Fibroblast of the conjunctiva (primary cell): ENCODE measurements around the gene AHCYL1.
"Not testable (repeated sequence)": the region's sequence is repeated elsewhere in the genome, so short reads cannot be mapped to it uniquely, and the experiment has no call there.

Experiments used
- DNase-seq: peaks from one replicate; pipeline ENCODE4 v3.0.0-alpha.2; 2010; ENCODE audit warnings: low read depth

Gene AHCYL1

GRCh38 chr1:109984456-109985246 lies at the start of gene AHCYL1:
Gene AHCYL1 (plus strand): TSS chr1:109984765. CDS start chr1:109985053, 288 bp downstream.
- peak; percentile 98 for DNase-seq

DNA sequence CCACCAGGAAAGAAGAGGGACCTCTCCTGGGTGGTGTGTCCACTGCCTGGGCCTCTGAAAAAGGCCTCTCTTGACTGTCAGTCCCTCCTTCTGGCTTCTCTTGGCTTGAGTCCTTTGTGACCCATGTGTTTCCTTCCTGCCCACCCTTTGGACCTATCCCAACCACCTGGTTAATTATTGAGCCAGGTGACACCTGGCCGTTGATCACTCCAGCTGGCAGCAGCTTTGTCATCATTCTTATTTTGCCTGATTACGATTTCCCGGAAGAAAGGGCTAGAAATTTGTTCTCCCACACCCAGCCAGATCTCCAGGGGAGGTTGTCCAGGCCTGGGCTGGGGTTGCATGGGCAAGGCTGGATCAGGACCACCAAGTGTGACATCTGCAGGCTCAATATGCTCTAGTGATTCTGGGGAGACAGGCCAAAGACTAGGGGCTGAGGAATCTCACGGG lies 49.1 kb upstream of the AHCYL1 start:
- no peak for DNase-seq

DNA sequence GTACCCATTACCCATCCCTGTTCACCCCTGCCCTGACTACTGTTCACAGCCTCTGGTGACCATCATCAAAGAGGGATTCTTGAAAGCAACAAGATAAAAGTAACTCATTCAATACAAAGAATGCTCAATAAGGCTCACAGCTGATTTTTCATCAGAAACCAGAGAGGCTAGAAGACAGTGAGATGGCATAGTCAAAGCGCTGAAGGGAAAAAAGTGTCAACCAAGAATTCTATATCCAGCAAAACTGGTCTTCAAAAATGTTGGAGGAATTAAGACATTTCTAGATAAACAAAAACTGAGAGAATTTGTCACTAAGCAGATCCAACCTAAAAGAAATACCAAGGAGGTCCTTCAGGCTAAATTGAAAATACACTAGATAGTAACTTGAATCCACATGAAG lies 46.8 kb upstream of the AHCYL1 start:
- DNase-seq, result no peak

GRCh38 chr1:109938556-109938955 lies 46.0 kb upstream of the AHCYL1 start:
- no peak for DNase-seq

- no peak for DNase-seq
Measured at GRCh38 chr1:109942434-109942833, 42.1 kb upstream of the AHCYL1 start.

- no peak for DNase-seq
Measured at GRCh38 chr1:109944541-109944940, 40.0 kb upstream of the AHCYL1 start.

- DNase-seq, result no peak
Measured at GRCh38 chr1:109946511-109946910, 38.1 kb upstream of the AHCYL1 start.

GRCh38 chr1:109947582-109948284 lies 36.8 kb upstream of the AHCYL1 start:
- DNase-seq, result no peak

DNA sequence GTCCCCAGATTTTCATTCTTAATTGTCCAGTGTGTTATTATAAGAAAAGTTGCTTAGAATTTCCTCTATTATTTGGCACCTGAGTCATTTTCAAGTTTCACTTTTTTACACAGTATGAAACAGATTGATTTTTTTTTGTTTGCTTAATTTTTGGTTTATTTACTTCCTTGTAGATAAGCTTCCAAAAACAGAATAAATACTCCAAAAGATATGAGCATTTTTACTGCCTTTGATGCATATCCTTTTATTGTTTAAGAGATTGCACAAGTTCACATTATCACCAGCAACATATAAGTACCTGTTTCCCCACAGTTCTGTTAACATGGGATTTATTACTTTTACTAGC lies 36.3 kb upstream of the AHCYL1 start:
- no peak for DNase-seq

DNA sequence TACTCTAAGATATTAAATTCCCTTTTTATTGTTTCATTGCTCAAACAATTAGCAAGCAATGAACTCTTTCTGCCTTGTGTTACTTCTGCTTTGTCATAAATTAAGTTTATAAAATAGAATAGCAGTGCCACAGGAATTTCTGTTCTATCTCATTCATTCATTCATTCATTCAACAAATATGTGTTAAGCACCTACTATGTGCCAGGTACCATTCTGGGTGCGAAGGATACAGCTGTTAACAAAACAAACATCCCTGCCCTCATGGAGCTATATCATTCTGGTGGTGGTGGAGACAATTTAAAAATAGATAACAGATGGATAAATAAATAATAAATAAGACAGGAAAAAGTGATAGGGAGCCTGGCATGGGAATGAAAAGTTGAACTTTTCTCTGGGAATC lies 34.5 kb upstream of the AHCYL1 start:
- DNase-seq, result no peak

GRCh38 chr1:109950509-109950908 lies 34.1 kb upstream of the AHCYL1 start:
- DNase-seq, result no peak

DNA sequence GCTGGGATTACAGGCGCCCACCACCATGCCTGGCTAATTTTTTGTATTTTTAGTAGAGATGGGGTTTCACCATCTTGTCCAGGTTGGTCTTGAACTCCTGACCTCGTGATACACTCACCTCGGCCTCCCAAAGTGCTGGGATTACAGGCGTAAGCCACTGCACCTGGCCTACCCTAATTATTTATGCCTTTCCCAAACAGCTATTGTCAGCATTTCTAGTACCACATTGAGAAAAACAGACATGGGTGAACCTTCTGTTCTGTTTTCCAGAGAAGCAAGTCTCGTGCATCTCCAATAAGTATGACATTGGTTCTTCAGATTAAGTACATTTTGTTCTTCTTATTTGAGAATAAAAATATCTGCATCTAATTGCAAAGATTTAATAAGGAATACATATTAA lies 33.1 kb upstream of the AHCYL1 start:
- not testable (repeated sequence) for DNase-seq

GRCh38 chr1:109954041-109954512 lies 30.5 kb upstream of the AHCYL1 start:
- no peak for DNase-seq

GRCh38 chr1:109959632-109959973 lies 25.0 kb upstream of the AHCYL1 start:
- no peak for DNase-seq

DNA sequence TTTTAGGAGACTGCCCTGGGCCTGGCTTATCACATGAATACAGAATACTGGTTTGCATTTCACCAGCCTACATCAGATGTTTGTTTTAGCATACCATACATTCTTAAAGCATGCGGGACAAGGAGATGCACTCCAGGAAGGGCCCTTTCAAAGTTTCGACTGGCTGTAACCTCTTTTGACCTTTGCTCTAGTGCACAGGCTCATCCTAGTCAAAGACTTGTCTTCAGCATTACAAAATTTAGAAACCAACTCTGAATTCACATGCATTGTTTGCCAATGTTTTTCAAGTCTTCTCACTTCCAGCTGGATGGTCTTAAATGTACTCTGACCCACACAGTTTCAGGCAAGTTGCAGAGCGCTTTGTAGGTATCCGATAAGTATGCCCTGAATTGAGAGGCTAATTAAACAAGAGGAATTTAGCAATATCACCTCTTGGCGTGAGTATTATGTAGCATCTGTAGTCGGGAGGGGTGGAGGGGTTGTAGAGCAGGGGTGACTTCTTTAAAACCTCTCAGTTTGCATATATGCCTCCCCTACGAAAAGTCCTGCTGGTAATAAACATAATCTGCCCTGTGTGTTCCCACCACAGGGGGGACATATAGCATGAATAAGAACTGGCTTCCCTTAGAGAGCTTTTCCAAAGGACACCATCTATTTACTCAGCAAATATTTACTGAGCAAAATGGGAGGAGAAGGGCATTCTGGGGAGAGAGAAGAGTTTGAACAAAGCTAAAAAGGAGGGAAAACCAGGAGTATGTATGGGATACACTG lies 24.4 kb upstream of the AHCYL1 start:
- peak; percentile 87 for DNase-seq

GRCh38 chr1:109960745-109961094 lies 23.8 kb upstream of the AHCYL1 start:
- DNase-seq, result no peak

- DNase-seq, result no peak
Measured at GRCh38 chr1:109963864-109964263, 20.7 kb upstream of the AHCYL1 start.

DNA sequence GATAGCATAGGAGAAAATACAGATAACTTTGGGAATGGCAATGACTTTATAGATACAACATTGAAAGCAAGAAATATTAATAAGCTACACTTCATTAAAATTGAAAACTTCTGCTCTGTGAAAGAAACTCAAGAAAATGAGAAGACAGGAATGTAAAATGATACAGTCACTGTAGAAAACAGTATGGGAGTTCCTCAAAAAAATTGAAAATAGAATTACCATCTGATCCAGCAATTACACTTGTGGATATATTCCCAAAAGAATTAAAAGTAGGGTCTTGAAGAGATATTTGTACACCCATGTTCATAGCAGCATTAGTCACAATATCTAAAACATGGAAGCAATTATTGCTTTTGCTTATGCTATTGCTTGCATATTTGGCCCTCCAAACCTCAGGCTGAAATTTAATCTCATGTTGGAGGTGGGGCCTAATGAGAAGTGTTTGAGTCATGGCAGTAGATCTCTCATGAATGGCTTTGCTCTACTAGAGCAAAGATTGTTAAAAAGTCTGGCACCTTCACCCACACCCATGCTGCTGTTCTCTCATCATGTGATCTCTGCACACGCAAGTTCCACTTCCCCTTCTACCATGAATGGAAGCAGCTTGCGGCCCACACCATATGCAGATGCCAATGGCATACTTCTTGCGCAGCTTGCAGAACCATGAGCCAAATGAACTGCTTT lies 15.3 kb upstream of the AHCYL1 start:
- DNase-seq, result peak; percentile 61

GRCh38 chr1:109969907-109970306 lies 14.7 kb upstream of the AHCYL1 start:
- DNase-seq, result no peak

DNA sequence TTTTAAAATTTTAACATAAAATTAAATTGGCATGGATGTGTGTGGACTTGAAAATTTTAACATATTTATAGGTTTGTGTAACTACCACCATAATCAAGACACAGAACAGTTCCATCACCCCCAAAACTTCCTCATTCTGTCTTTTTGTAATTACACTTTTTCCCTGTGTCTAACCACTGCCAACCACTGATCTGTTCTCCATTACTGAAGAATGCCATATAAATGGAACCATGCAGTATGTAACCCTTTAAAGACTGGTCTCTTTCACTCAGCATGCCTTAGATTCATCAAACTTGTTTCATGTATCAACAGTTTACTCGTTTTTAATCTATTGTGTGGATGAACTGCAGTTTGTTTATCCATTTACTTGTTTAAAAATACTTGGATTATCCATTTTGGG lies 13.0 kb upstream of the AHCYL1 start:
- DNase-seq, result no peak

GRCh38 chr1:109974191-109974590 lies 10.4 kb upstream of the AHCYL1 start:
- DNase-seq, result no peak

DNA sequence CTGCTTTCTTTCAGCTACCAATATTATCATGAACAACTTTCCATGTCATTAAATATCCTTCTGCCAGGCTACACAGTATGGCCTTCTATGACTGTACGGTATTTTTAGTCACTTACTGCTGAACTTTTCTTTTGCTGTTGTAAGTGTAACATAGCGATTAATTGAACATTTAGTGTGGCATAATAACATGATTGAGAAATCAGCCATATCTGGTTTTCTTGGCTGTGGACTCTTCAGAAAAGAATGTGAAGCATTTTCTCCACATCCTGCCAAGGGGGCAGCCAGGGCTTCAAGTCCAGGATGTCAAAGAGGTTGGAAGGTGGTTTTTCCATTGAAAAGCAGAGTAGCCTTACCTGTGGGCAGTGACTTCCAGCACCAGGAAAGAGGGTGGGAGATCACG lies 8.8 kb upstream of the AHCYL1 start:
- peak; percentile 42 for DNase-seq
